ENCODE measurements around the gene PDK1.

- TF ChIP-seq EZH2 (IDR thresholded peaks at IDR 0.05; ENCODE audit: borderline replicate concordance, low read depth, low read length, poor library complexity, severe bottlenecking) (no peak), CTCF (conservative IDR thresholded peaks at IDR 0.05; ENCODE audit: low read depth, low read length) (no peak)
These were observed 8.5 kb downstream of the PDK1 start for GRCh38 chr2:172564376-172564775.

All from A673 (cell line).